Pulmonary artery endothelial cell (primary cell): ENCODE data around the gene CEP295NL. TPM values are rescaled to one million over a fixed set of nuclear protein-coding genes. Genes with fewer than 3 reads are reported as not detected.
"Not testable (repeated sequence)": the region's sequence is repeated elsewhere in the genome, so short reads cannot be mapped to it uniquely, and the experiment has no call there.

Experiments used
- DNase-seq: peaks from one replicate; pipeline ENCODE4 v3.0.0-alpha.2; 2011; ENCODE audit warnings: low read depth, low spot score
- total RNA-seq: library from RNA; depleted of rRNA; stranded (reverse); fragments of >200 nt; gene quantifications from 2 replicates; pipeline ENCODE4 v1.2.3, GENCODE V29; 2014

CEP295NL gene
- total RNA-seq, 1 donor from 2014 or later, result 0.73 TPM

GRCh38 chr17:78929908-78930775, 27.1 kb upstream of the CEP295NL start:
- no peak for DNase-seq

DNA sequence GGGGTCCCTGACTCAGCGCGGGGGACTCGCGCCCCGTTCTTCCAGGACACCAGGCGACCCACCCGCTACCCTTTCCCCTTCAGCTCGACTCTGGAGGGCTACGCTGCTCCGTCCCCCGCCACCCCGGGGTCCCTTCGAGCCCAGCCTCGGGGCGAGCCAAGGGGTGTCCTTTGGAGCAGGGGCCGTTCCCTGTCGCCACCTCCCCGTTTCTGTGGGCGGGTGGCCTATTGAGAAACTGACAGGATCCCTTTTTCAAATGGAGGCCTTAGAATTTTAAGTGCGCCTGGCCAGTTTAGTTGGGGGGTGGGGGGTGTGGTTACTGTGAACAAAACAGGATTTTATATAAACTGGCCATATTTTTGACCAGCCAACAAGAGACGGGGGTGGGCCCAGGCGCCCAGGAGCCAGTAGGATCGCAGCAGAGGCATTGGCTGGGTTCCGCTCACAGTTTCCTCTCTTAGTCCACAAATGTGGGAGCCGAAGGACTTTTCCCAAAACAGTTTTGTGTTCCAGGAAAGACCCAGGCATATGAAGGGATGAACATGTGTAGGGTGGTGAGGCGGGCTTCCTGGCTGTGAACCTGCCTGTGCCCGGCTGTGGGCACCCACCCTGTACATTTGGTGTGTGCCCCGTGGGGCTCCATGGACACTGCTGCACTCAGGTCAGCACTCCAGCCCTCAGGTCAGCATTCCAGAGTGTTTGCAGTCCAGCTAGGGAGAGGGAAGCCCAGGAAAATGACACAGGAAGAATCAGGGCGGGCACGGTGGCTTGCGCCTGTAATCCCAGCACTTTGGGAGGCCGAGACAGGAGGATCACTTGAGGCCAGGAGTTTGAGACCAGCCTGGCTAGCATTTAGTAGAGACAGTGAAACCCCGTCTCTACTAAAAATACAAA, 22.9 kb upstream of the CEP295NL start:
- DNase-seq, result peak; percentile 64

- DNase-seq, result peak; percentile 37
Measured at GRCh38 chr17:78925234-78925633, 22.2 kb upstream of the CEP295NL start, which contains the start of gene TIMP2. TIMP2 (minus strand) TSS chr17:78925387; CDS start chr17:78925088, 299 bp downstream.

- no peak for DNase-seq
Measured at GRCh38 chr17:78924481-78925151, 21.6 kb upstream of the CEP295NL start.

- no peak for DNase-seq
Measured at GRCh38 chr17:78923660-78924453, 20.9 kb upstream of the CEP295NL start.

DNA sequence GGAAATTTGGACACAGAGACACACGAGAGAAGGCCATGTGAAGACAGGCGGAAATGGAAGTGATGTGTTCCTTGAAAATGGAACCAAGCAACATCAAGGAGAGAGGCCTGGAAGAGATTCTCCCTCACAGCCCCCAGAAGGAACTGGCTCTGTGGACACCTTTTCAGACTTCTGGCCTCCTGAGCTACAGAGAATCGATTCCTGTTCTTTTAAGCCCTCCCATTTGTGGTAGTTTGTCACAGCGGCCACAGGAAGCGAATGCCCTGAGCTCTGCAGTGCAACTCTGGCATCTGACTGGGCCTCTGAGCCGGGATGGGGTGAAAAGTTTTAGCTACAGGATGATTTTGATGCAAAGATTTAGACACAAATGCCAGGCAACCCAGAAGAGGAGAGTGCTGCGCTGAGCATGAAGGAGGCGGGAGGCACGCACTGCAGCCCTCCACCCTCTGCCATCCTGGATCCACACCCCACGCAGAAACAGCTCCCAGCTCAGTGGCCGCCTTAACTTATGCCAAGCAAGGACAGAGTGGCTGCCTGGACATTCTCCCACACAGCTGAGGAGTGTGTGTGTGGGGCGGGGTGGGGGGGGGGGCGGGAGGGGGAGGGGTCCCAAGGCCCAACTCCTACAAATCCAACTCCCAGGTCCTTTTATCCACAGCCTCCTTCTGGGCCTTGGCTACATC, 20.0 kb upstream of the CEP295NL start:
- DNase-seq, result no peak

- no peak for DNase-seq
Measured at GRCh38 chr17:78921437-78921971, 18.5 kb upstream of the CEP295NL start.

- no peak for DNase-seq
Measured at GRCh38 chr17:78920528-78920927, 17.5 kb upstream of the CEP295NL start.

- DNase-seq, result no peak
Measured at GRCh38 chr17:78919861-78920450, 17.0 kb upstream of the CEP295NL start.

DNA sequence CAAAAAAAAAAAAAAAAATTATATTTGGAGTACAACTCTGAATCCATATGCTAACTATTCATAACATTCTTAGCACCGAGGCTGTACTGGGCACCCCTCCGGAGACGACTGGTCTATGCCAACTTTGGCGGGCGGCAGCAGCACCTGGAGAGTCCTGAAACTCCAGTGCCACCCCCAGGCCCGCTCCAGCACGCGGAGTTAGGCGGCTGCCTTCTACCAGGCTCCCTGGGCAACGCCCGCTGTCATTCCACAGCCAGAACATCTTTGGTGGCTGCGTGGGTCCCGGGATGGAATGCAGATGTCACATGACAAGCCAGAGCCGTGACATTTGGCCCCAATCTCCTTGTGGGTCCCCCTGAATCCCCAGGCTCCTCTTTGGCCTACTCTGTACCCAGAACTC, 16.0 kb upstream of the CEP295NL start:
- DNase-seq, result no peak

- DNase-seq, result no peak
Measured at GRCh38 chr17:78917451-78918275, 14.7 kb upstream of the CEP295NL start.

DNA sequence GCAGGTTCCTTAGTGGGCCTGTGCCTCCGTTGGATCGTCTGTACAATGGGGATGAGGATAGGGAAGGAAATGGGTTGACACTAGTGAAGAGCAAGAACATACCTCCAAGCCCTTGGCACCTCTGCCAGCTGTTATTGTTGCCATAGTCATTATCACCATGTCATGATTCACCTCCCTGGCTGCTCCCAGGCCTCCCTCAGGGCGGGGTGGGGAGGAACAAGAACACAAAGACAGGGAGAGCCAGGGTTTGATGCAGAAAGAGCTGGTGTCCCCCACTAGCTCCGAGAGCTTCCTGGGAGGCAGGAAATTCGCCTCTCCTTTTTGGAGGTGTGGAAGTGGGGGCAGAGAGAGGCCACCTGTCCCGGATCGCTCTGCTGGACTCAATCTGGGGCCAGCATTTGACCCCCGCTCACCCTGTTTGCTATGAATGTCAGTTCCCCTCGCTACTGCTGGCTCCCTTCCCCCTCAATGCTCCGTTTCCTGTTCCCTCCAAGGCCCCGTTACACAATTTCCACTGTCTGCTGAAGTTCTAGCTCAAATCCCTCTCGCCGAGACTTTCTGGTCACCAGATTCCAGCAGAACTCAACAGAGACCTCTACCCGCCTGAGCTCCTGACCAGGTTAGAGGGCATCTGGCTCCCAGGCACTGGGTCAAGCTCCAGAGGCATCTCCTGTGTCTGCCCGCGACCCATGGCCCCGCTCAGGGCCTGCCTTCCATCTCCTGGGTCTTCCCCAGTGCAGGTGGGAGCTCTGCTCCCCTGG, 13.1 kb upstream of the CEP295NL start:
- DNase-seq, result no peak

DNA sequence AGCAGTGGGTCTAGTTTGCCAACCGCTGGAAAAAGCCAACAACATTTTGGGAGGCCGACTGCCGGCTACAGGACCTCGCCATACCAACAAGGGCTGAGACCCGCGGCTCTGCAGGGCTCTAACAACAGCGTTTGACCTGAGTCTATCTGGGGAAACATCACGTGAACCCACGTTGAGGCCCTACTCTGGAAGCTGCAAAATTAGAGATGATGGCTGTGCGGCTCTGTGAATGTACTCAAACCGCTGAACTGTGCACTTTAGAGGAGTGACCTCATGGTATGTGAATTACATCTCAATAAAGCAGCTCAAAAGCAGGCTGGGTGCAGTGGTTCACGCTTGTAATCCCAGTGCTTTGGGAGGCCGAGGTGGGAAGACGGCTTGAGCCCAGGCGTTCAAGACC, 10.1 kb upstream of the CEP295NL start:
- no peak for DNase-seq

DNA sequence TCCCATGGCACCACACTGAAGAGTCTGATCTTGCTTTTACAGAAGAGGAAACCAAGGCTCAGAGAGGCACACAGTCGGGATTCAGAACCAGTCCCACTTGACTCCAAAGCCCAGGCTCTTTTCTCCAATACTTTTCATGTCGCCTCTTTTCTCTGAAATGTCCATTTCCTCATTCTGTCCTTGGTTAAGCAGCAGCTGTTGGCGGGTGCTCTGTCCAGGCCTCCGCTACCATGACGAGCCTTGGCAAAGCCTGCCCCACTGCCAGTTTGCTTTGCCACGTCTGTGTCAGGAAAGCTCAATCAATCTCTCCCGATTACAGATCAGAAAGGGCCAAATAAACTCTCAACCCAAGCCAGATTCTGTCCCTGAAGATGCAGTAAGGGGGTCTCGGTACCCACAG, 9.1 kb upstream of the CEP295NL start:
- no peak for DNase-seq

DNA sequence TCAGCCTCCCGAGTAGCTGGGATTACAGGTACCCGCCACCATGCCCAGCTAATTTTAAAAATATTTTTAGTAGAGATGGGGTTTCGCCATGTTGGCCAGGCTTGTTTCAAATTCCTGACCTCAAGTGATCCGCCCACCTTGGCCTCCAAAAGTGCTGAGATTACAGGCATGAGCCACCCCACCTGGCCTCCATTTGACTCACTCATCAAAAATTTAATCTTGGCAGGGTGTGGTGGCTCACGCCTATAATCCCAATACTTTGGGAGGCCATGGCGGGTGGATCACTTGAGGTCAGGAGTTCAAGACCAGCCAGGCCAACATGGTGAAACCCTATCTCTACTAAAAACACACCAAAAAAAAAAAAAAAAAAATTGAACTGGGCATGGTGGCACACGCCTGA, 8.5 kb upstream of the CEP295NL start:
- not testable (repeated sequence) for DNase-seq

DNA sequence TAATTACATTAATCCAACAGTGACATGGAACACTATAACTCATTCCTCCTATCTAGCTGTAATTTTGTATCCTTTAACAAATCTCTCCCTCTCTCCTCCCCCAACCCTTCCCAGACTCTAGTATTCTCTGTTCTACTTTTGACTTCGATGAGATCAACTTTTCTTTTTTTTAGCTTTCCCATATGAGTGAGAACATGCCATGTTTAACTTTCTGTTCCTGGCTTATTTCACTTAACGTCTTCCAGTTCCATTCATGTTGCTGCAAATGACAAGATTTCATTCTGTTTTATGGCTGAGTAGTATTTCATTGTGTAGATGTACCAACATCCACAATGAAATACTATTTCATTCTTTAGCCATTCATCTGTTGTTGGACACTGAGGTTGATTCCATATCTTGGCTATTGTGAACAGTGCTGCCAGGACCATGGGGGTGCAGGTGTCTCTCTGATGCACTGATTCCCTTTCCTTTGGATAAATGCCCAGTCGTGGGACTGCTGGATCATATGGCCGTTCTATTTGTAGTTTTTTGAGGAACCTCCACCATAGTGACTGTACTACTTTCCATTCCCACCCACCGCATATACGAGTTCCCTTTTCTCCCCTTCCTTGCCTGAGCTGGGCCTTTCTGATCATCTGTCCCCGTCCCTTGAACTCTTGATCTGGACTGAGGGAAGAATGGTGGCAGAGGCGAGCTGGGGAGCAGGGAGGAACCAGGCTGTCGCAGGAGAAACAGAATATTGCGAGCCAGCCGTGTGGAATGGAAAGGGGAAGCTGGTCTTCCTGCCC, 7.7 kb upstream of the CEP295NL start:
- DNase-seq, result no peak

- DNase-seq, result no peak
Measured at GRCh38 chr17:78908426-78908825, 5.4 kb upstream of the CEP295NL start.
